Tongue (tissue), 2 donors: ENCODE measurements around the gene SLC26A4. TPM values are rescaled to one million over a fixed set of nuclear protein-coding genes. Genes with fewer than 3 reads are reported as not detected.

Experiments used
- DNase-seq: peaks from one replicate; pipeline ENCODE4 v3.0.0-alpha.2; 2015
- total RNA-seq: library from RNA; depleted of rRNA; stranded (reverse); fragments of >200 nt; gene quantifications from one replicate; pipeline ENCODE4 v1.2.3, GENCODE V29; 2014

Gene SLC26A4
- total RNA-seq, 1 donor from 2014 or later, result 1.1 TPM

DNA sequence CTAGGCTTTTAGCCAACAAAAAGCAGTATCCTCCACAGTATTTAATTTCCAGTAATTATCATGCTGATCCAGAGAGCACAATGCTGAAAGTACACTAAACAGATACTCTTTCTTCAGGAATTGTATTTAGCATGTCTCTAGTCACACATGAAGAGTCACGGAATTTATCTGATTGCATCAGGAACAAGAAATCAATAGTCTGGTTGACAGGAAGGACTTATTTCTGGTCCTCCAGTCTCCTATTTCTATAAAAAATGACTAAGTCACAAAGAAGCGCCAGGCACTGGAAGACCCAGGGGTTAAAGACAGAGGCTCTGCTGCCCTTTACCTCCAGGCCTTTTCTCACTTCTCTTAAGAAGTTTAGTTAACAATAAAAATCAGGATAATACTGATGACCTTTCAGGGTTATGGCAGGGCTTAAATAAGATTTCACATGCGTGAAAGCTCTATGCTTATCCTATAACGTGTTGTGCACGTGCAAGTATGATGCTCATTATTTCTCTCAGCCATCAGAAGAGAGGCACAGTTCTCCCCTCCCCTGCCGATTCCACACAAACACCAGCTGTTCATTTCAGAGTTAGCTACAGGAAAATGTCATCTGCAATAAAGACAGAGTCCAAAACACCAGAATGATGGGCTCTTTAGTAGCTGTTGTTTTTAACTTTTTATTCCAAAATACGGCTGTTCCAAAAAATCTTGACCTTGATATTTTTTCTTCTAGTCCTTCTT, 36.9 kb downstream of the SLC26A4 start:
- DNase-seq, result peak; percentile 73

DNA sequence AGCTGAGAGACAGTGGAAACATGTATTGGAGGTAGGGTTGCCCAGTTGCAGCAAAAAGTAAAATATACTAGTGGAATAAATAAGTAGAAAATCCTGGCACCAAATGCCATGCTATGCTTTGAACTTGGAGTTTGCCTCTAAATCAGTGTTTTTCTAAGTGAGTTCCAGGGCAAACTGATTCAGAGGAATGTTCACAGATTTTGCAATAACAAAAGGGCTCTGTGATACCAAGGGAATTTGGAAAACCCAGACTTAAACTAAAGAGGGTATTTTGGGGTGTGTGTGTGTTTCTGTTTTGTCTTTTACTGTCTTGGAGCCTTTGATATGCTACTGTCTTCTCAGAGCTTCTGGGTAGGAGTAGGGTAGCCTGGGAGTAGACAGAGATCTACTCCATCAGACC, 39.9 kb downstream of the SLC26A4 start:
- DNase-seq, result no peak

DNA sequence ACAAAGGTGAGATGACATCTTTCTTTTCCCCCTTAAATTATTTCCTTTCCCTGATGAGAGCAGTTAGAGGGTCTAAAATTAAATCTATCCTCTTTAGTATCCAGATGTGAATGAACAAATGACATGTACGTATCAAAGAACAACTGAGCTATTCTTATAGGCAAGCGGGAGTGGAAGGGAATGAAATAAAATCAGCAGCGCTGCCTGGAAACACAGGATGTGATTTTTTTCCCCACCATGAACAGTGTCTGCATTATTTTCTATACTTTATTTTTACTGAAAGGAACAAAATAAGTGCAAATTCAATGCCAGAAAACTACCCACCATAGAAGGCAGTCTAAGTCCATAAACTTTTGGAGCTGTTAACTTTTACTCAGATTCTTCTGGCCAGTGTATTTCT, 40.6 kb downstream of the SLC26A4 start:
- DNase-seq, result peak; percentile 22

DNA sequence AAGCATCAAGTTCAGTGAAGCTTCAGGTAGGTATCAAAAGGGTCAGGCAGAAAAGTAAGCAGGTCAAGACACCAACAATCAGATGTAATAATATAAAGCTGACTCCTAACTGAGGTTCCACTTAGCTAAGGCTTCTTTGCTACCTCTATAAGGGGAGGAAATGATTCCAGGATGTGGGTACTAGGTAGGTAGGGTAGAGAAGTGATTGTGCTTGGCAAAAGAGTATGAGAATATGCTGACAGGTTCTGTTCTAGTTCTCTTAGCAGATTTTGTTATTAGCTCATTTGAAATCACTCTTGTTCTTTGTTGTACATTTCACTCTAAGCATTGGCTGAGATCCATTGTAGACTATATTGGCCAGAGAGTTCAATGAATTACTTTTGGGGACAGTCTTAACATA, 42.6 kb downstream of the SLC26A4 start:
- no peak for DNase-seq

DNA sequence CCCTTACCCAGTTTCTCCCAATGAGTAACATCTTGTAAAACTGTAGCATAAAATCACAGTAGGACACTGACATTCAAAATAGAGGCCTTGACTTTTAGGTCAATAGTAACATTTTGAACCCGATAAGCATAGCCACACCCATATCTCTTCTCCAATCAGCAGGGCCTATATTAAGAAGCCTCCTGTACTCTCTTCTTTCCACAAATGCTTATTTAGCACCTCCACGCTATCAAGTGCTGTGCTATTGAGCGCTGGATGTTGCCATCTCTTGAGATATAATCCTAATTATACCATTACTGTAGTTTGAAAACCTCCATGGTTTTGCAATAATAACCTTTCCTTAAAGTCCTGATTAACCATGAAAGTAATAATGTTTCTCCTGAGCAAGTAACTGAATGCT, 43.2 kb downstream of the SLC26A4 start:
- no peak for DNase-seq

DNA sequence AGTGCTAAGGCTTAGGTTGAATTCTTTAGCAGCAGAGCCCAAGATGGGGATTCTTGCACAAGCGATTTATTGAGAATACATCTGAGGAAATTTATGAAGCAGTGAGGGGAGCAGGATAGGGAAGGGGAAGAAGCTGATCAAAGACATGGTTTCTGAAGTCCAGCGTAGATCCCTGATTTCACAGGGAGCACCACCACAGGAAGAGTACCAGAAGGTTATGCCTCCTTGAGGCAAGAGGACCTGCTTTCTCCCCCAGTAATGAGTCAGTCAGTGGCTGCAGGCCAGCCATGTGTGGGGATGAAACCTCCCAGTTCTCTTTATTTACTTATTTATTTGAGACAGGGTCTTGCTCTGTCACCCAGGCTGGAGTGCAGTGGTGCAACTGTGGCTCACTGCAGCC, 48.3 kb downstream of the SLC26A4 start:
- DNase-seq, result no peak

DNA sequence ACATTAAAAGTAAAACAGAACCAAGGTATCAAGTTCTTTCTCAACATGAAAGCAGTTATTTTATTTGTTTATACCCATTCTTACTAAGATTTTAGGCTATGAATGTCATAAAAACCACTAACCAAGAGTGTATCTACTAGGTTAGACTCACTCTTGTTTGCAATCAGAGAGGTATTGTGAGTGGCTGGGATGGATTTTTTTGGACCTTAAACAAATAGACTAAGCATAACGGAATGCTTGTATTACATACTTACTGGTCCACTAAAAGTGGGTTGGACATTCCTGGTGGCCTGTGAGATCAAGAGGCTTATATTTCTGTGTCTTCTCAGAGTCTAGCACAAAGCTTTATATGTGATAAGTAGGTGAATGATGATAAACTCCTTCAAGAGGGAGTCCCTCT, 50.7 kb downstream of the SLC26A4 start:
- DNase-seq, result no peak

DNA sequence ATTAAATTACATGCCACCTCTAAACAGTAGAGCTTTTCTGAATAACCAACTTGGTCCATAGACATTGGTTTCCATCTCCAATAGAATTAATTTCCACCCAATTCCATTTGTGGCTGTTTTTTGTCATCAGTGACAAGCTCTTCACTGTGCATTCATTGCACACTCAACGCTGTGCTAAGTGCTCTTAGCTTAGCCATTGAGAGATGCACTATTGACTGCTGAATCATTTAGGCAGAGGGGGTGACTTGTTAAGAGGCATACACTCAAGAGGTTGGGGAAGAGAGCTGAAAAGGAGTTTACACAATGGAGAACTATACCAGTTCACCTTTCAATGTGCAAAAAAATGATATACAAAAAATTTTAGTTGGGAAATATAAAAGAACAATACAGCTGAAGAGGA, 51.4 kb downstream of the SLC26A4 start:
- DNase-seq, result no peak

DNA sequence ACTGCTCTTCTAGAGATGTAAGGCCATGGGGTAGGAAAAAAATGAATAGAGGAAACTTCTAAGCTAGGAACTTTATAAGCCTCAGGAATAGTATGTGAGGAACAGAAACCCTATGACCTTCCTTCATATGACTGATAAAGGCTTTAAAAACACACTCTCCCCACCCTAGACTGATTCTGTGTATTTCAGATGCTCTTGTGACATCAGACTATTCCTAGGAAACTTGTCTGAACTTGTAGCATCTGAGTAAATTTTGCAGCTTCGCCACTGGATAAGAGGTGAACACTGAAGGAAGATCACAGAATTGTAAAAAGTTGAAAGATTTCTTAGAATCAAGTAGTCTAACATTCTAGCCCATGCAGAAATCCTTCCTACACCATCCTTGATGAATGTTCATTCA, 52.3 kb downstream of the SLC26A4 start:
- no peak for DNase-seq

DNA sequence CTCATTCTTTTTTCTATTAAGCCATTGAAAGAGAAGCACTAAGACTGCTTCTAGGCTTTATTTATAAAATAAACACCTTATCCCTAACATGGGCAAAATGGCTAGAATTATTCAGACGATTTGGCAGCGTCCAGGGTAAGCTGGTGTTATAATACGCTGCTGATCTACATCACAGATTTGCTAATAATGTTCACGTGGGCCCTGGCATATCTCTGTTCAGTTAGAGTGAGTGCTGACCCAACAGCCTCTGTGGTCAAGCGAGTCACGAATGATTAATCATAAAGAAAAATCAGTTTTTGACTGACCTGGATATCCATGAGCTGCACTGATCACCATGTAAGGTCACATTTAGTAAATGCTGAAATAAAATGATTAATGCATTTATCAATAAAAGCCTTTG, 54.9 kb downstream of the SLC26A4 start:
- no peak for DNase-seq

DNA sequence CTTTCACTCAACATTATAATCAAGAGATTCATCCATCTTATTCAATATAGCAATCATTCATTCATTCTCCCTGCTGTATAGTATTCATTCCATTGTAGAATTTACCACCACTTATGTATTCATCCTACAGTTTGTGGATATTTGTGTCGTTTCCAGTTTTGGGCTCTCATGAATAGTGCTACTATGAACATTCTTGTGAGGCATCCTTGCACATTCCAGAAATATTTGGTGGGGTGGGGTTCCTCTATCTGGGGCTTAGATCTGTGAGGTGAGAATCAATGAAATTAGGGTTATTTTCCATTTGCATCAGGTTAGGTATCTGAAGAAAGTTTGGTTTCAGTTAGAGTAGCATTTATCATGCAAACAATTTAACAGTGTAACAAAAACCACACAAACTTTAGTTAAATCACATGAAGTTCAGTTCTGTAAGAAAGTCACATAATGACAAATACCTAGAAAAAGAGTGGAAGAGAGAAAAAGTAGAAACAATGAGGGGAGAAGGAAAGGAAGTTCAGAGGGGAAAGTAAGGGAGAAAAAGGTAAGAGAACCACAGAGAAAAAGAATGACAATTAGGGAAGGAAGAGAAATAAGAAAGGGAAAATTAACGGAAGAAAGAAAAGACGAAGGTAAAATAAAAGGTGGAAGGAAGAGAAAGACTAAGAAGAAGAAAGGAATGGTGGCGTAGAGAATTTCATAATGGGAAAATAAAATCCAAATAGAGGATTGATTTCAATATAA, 58.0 kb downstream of the SLC26A4 start:
- no peak for DNase-seq

DNA sequence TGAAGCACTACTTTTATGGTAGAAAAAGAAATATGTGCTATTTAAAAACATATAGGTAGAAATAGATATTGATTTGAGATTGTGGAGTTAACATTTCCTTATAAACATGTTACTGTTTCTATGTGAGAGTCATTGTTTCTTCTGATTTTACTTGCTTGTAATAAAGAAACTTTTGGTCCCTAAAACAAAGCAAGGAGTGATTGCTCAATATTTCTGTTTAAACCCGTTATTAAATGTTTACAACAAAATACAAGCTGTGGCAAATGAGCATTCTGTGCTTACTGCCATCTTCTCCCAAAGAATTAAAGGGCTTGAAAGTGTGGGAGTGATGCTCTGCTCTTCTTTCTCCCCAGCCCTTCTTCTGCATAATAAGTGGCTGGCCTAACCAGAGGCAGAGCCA, 60.7 kb downstream of the SLC26A4 start:
- no peak for DNase-seq

DNA sequence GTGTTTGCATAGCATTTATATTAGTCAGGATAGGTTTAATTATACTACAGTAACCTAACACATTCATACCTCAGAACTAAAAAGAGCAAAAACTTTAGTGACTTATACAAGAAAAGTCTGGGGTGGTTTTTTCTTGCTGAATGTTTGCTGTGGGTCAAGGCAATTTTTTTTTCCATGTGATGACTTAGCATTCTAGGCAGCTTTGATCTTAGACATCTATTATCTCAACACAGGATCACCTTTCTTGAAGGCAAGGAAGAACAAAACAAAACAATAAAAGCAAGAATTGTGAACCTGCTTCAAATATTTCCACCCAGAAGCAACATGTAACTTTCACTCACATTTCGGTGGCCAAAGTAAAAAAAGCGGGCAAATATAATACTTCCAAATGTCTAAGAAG, 62.6 kb downstream of the SLC26A4 start:
- DNase-seq, result no peak

DNA sequence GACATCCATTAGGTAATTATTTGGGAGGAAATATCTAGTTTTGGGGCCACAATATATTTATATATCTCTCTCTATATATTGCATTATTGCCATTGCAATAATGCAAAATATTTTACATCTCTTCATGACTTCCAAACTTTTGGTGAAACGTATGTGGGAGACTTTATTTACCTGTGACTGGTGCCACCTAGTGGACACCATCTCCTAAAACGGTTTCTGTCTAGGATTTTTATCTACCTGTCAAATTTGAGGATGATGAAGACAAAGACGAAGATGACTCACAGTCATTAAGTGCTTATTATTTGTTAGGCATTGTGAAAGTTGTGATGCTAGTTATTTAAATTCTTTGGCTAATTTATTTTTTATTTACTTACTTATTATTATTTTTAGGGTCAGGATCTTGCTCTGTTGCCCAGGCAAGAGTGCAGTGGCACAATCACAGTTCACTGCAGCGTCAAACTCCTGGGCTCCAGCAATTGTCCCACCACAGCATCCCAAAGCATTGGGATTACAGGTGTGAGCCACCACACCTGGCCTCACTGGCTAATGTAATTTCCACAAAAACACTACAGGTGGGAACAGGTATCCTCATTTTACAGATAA, 64.6 kb downstream of the SLC26A4 start:
- peak; percentile 84 for DNase-seq

DNA sequence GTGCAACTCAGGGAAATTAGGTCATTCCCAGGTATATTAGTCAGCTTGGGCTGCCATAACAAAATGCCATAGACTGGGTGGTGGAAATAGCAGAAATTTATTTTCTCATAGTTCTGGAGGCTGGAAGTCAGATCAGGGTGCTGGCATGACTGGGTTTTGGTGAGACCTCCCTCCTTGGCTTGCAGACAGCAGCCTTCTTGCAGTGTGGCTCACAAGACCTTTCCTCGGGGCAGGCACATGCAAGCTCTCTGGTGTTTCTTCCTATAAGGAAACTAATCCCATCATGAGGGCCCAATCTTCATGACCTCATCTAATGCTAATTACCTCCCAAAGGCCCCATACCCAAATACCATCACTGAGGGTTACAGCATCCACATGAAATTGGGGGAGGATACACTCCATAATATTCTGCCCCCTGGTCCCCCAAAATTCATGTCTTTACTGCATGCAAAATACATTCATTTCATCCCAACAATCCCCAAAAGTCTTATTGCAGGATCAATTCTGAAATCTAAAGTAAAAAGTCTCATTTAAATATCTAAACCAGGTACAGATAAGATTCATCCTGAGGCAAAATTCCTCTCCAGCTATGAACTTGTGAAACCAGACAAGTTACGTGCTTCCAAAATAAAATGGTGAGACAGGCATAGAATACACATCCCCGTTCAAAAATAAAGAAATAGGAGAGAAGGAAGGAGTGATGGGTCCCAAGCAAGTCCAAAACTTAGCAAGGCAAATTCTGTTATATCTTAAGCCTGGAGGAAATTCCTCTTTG, 65.9 kb downstream of the SLC26A4 start:
- DNase-seq, result no peak

DNA sequence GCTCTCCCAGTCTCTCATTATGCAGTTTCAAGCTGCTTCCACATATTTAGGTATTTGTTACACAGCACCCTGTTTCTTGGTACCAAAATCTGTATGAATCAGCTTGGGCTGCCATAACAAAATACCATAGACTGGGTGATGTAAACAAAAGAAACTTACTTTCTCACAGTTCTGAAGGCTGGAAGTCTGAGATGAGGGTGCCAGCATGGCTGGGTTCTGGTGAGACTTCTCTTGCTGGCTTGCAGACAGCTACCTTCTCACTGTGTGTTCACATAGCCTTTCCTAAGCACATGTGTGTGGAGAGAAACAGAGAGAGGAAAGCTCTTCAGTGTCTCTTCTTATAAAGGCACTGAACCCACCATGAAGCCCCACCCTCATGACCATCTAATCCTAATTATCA, 67.6 kb downstream of the SLC26A4 start:
- DNase-seq, result no peak

DNA sequence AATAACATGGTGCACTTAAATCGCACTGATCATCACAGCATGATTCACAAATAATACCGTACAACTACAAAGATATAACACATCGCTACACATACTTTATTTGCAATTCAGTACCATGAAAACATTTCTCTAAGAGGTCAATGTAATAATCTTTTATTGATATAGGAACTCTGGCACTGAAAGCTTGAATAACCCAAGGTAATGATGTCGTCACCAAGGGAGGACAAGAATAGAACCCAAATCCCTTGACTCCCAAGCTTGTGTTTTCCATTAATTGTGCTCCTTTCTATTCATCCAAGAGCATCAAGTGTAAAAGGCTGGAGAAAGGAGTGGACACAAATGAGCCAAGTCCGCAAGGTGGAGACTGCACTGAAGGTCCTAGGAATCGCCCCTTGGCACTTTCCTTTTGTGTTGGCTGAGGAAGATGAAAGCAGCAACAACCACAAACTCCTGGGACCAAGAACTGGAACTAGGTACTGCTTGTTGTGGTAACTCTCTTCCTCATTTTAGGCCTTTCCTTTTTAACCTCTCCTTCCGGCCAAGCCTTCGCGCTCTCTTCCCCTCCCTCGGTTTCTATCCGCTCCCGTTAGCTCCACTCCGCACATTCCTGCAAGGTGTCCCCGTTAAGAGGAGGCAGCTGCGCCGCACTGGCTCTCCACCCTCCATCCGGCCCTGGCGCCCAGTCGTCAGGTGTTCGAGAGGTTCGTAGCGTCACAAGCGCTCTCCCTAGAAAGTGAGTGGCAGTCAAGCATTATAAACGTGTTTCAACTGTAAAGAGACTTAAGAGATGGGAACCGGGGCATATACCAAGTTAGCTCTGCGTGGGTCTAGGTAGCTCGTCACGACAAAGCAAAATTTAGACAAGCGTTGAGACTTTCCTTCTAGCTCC, 82.3 kb downstream of the SLC26A4 start:
- no peak for DNase-seq

DNA sequence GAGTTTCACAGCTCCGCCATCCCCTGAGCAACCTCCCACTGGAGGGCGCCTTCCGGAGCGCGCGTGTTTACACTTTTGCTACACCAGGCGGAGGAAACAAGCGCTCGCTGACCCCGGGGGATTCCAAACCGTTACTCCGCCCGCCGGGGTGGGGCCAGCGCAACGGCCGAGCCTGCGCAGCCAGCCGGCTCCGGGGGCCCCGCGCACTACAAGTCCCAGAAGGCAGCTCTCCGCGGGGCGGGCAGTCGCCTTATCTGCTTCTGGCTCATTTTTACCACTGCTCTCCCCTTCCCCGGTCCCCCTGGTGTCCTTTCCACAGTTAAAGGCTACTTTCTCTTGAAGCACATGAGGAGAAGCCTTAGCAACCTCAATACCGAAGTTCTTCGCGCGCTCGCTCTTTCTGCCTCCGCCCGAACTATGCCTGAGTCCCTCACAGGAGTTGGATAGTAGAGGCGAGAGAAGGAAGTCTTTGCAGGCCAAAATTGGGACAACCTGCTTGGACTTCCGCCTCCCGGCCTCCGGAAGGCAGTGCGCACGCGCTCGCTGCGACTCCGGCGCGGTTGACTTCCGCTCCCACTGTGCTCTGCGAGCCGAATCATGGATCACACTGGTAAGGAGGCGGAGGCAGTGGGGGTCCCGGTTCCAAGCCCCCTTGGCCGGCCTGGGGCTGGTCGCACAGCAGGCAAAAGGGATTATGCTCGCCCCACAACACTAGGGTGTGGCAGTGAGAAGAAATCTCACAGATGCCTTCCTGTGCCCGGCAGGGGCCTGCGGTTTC, 83.1 kb downstream of the SLC26A4 start, which contains the start of gene CBLL1:
CBLL1 (plus strand) TSS at position 576 of the 778 bp plus-strand sequence; CDS start at position 598, 22 bp downstream.
- peak; percentile 98 for DNase-seq

DNA sequence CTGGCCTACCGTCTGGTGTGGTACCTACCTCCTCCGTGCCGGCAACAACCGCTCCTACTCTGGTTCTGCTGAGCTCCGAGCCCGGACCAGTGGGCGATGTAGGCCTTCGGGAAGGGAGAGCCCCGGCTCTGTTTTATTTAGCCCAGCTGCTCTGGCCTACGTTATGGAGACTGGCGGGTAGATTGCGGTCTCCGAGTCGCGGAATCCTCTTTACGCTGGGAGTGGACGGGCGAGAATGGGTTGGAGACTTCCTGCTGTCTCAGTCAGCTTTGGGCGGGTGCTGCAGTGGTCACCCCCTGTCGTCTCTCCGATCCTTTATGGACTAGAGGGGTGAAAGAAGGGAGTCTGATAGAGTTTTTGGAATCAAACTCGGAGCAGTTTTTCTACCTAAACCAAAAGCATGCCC, 83.7 kb downstream of the SLC26A4 start:
- no peak for DNase-seq

DNA sequence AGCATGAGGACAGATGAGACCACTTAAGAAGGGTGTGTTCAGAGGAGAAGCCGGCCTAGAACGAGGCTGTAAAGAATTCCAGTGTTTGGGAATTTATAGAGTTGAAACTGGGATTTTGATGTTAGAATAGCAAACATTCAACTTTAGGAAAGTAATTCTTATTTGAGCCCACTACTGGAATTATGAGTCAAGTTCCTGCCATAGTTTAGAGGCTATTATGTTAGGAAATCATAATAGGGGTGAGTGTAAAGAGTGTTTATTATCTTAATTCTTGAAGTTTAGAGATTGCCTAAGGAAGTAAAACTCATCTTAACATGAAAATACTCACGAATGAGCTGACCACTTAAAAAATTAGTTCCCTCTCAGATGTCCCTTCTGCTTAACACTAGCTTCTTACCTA, 85.4 kb downstream of the SLC26A4 start:
- DNase-seq, result no peak

DNA sequence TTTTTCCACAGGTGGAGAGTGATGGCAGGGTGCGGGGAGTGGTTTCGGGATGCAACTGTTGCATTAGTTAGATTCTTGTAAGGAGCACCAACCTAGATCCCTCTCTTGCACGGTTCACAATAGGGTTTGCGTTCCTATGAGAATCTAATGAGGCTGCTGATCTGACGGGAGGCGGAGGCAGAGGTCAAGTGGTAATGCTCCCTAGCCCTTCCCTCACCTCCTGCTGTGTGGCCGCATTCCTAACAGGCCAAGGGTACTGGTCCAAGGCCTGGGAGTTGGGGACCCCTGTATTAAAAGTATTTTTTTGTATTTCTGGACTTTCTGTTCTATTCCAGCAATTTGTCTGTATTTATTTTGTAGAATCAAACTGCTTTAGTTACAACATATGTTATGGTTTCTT, 90.5 kb downstream of the SLC26A4 start:
- DNase-seq, result no peak
